GM18909 (cell line): Measurements from ENCODE around the gene TKT.

ENCODE experiments used
- ATAC-seq: cut with Tn5 transposase; IDR thresholded peaks from one replicate; pipeline ENCODE4 v1.9.1; 2021; ENCODE audit warnings: mild to moderate bottlenecking; ENCODE audit not compliant: unreplicated experiment, poor library complexity

TKT gene

GRCh38 chr3:53226142-53226840 is 29.5 kb downstream of the TKT start:
- ATAC-seq: no peak

GRCh38 chr3:53225651-53226050 is 30.2 kb downstream of the TKT start:
- ATAC-seq: no peak

GRCh38 chr3:53225181-53225580 is 30.6 kb downstream of the TKT start:
- no peak for ATAC-seq

- no peak for ATAC-seq
Measured at GRCh38 chr3:53224536-53224935, 31.3 kb downstream of the TKT start.

DNA sequence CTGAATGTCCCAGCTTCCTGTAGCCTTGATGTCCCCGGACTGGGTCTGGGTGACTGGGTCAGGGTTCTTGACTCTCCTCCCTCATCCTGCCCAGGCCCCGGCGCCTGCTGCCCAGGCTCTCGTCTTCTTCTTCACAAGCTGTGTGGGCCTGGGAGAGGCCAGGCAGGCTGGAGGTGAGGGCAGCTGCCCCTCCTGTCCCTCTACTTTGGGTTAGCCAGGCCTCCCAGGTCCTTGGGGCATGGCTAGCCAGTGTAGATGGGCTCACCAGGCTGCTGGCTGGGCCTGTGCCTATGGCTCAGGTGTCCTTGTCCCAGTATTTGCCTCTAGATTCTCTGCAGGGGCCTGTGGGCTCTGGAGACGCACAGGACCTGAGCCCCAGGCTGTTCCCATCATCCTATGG is 31.8 kb downstream of the TKT start:
- no peak for ATAC-seq

DNA sequence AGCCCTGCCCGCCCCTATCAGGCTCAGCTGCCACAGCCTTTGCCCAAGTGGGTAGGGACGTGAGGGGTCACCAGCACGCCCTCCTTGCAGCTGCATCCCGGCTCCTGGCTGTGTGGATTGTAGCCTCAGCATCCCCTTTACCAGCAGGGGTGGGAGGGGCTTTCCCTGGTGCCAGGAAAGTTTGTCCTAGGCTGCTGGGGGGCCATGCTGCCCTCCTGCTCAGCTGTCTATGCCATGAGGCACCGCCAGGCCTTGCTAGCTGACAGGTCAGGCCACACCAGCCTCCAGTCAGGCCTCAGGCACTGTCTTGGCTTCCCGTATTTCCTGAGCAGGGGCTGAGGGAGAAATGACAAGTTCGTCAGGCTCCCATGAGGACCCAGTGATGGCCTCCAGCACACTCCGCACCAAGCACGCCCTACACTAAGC is 32.3 kb downstream of the TKT start:
- ATAC-seq: no peak

DNA sequence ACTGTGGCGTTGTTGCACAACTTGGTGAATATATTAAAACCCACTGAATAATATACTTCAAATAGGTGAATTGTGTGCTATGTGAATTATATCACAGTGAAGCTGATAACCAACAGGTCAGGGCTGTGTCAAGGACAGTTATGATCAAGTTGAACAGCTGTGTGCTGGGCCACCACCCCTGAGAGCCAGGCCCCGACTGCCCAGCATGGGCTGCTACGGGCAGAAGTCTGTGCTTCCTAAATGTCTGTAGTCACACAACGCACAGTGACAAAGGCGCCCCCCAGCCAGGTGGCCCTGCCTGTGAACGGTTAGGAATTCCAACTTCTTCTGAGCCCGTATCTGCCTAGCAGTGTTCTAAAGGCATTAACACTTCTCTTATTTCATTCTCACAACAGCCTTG is 32.8 kb downstream of the TKT start:
- no peak for ATAC-seq

GRCh38 chr3:53222183-53222901 is 33.5 kb downstream of the TKT start:
- ATAC-seq: no peak

- ATAC-seq: no peak
Measured at GRCh38 chr3:53221827-53222182, 34.0 kb downstream of the TKT start.

DNA sequence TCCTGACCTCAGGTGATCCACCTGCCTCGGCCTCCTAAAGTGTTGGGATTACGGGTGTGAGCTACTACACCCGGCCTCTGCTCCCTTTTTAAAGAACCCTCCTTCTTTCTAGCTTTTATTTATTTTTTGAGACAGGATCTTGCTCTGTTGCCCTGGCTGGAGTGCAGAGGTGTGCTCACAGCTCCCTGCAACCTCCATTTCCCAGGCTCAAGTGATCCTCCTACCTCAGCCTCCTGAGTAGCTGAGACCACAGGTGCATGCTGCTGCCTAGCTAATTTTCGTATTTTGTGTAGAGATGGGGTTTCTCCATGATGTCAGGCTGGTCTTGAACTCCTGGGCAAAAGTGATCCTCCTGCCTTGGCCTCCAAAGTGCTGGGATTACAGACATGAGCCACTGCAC is 34.5 kb downstream of the TKT start:
- ATAC-seq: no peak

- ATAC-seq: peak; percentile 80
Measured at GRCh38 chr3:53219895-53220483, 35.8 kb downstream of the TKT start.

GRCh38 chr3:53218131-53218530 is 37.7 kb downstream of the TKT start:
- no peak for ATAC-seq

DNA sequence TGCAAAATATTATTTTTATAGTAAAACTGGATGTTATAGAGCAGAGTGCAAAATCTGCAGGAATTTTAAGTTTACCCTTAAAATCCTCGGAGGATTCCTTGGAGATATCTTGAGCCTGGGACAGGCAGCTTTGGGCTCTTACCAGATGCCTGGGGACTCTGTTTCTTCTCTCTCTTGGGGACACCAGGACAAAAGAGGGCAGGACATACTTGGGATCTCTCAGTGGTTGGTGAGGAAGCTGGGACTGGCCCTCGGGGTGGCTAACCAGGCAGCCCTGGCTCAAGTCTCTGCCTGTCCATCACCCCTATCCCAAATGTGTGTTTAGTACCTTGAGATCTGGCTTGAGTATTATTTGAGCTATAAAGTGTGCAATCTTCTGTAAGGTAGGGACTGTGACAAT is 38.6 kb downstream of the TKT start:
- ATAC-seq: no peak

- no peak for ATAC-seq
Measured at GRCh38 chr3:53216723-53217122, 39.1 kb downstream of the TKT start.

GRCh38 chr3:53215816-53216215 is 40.0 kb downstream of the TKT start:
- ATAC-seq: no peak

DNA sequence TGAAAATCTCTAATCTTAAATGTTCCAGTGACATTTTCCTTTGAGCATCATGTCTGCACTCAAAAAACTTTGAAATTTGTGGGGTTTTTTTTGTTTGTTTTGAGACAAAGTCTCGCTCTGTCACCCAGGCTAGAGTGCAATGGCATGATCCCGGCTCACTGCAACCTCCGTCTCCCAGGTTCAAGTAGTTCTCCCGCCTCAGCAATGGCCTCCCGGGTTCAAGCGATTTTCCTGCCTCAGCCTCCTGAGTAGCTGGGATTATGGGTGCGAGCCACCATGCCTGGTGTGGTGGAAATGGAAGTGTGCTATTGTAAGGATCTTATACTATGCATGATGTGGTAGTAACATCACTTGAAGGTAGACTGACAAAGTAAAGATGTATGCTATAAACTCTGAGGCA is 42.5 kb downstream of the TKT start:
- ATAC-seq: no peak

DNA sequence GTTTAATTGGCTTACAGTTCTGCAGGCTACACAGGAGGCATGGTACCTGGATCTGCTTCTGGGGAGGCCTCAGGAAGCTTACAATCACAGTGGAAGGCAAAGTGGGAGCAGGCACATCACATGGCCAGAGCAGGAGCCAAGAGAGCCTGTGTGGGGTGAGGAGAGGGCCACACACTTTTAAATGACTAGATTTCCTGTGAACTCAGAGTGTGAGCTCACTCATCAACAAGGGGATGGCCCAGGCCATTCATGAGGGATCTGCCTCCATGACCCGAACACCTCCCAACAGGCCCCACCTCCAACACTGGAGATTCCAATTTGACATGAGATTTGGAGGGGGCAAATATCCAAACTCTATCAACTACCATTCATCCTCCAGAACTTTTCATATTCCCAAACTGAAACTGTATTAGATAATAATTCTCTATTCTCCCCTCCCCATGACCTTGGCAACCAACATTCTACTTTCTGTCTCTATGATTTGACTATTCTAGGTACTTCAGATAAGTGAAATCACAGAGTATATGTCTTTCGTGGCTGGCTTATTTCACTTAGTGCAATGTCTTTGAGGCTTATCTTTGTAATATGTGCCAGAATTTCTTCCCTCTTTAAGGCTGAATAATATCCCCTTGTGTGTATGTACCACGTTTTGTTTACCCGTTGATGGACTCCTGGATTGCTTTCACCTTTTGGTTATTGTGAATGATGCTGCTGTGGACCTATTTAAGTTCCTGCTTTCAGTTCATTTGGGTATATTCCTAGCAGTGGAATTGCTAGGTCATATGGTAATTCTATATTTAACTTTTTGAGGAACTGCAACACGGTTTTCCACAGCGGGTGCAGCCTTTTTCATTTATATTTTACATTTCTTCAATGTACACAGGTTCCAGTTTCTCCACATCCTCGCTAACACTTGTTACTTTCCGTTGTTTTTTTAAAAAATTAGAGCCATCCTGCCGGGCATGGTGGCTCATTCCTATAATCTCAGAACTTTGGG is 43.8 kb downstream of the TKT start:
- ATAC-seq: no peak

DNA sequence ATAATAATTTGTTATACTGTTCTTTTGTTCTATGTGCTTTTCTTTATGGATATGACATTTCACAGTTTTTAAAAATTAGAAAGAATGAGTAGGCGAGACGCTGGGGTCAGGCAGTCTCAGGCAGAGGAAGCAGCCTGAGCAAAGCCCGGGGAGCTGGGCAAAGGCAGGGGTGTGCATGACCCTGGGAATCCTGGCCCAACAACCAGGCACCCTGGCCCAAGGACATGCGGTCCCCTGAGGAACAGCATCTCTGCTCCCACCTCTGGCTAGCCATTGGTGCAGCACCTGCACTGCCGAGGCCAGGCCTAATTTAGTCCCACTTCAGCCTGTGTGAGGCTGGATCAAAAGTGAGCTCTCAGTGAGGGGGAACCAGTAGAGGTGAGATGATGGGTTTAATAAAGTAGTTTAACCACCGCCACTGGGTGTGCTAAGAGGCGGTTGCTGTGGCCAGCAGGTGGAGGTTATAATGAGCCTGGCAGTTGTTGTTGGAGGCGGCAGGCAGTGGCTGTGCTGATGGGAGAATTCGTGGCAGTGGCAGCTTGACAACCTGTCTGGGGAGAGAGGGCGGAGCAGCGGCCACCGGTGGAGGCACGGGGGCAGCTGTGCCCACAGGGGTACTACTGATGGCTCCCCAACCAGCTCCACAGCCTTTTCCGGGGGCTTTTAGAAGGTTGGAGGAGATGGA is 53.3 kb downstream of the TKT start:
- no peak for ATAC-seq

- ATAC-seq: no peak
Measured at GRCh38 chr3:53200501-53201498, 55.0 kb downstream of the TKT start.
